ENCODE results near the gene ACOX3. TPM values are rescaled to one million over a fixed set of nuclear protein-coding genes. Genes with fewer than 3 reads are reported as not detected.

ACOX3 gene
- total RNA-seq, 1 donor from 2014 or later, result 74.5 TPM

DNA sequence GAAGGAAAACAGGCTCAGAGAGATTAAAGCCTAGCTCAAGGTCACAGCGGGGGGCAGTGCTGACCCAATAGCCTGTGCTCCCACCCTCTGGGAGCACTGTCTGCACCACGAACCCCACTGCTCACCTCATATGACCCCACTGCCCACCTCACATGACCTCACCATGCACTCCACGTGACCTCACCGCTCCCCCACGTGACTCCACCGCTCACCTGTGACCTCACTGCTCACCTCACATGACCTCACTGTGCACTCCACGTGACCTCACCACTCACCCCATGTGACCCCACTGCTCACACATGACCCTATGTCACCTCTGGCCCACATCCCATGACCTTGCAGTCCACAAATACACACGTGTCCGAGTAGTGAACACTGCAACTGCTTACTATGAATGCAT is 55.4 kb downstream of the ACOX3 start:
- no peak overlapping the region for H3K27ac ChIP-seq
- no peaks in the 10 kb centered on the region for H3K4me1 ChIP-seq
- TF ChIP-seq, protein P1, sequence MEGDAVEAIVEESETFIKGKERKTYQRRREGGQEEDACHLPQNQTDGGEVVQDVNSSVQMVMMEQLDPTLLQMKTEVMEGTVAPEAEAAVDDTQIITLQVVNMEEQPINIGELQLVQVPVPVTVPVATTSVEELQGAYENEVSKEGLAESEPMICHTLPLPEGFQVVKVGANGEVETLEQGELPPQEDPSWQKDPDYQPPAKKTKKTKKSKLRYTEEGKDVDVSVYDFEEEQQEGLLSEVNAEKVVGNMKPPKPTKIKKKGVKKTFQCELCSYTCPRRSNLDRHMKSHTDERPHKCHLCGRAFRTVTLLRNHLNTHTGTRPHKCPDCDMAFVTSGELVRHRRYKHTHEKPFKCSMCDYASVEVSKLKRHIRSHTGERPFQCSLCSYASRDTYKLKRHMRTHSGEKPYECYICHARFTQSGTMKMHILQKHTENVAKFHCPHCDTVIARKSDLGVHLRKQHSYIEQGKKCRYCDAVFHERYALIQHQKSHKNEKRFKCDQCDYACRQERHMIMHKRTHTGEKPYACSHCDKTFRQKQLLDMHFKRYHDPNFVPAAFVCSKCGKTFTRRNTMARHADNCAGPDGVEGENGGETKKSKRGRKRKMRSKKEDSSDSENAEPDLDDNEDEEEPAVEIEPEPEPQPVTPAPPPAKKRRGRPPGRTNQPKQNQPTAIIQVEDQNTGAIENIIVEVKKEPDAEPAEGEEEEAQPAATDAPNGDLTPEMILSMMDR (IDR thresholded peaks at IDR 0.05), result no peak
- H3K9me3 ChIP-seq, result no peaks in the 10 kb centered on the region
- no peak for DNase-seq (ENCODE audit: low spot score in 2 of 2)
- intact Hi-C loops (cut with DNase I), result no loop called here
- no peak overlapping the region for H3K4me3 ChIP-seq
- no peaks in the 10 kb centered on the region for H3K27me3 ChIP-seq
- H3K36me3 ChIP-seq, result peaks cover 65 to 75% of the 10 kb centered on the region in 2 donors

DNA sequence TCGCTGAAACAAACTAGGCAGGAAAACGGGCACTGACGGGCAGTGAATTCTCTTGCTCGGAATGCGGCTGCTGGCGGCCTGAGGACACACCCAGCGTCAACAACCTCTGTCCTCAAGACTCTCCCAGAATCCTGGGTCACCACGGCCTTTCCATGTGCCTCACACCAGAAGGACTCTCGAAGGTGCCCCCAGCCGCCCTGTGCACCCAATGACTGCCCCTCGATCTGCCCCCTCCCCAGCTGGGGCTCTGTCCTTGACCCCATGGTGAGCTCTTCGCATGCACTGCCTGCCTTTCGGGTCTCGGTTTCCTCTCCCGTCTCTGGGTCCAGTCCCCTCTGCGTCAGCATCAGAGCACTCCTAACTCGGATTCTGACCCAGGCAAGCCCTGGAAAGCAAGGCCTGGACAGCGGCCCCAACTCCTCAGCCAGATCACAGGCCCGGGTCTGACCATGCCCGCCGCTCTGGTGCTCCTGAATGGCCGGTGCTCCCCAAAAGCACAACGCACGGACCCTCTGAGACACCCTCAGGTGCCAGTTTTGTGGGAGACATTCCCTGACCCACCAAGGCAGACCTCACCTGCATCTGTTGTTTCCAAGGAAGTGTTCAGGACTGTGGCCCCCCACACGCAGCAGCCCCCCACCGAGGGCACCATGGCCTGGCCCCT is 56.0 kb downstream of the ACOX3 start:
- TF ChIP-seq, protein P1 (IDR thresholded peaks at IDR 0.05), result no peak
- peaks cover 67 to 75% of the 10 kb centered on the region in 2 donors for H3K36me3 ChIP-seq
- no peak for DNase-seq (ENCODE audit: low spot score in 2 of 2)
- no peaks in the 10 kb centered on the region for H3K4me1 ChIP-seq
- intact Hi-C loops (cut with DNase I), result no loop called here
- H3K4me3 ChIP-seq, result no peak overlapping the region
- no peak overlapping the region for H3K27ac ChIP-seq
- no peaks in the 10 kb centered on the region for H3K27me3 ChIP-seq
- no peaks in the 10 kb centered on the region for H3K9me3 ChIP-seq

DNA sequence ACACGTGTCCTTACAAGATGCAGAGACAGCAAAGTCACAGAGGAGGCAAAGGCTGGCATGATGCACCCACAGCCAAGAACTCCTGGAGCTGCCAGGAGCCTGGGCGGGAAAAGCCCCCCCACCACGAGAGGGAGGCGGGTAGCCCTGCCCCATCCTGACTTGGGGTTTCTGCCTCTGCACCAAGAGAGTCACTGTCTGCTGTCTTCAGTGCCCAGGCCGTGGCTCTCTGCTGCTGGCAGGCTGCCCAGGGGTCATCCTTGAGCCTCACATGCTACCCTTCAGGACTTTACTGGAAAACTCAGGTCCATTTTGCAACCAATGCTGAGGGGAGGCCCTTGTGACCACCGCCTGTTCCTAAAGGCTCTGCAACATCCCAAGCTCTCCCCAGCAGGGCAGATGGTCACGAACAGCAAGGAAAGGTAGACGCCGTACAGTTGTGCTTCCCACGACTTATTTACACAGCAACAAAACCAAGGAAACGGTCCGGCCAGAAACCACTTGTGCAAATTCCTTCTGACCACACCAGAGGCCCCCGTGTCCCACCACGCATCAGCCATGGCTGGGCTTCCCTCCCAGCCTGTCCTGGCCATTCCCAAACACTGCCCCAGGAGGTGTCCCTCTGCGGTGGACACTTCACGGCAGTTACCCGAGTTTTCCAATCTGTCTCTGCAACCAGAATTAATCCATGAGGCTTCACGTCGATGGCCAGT is 56.9 kb downstream of the ACOX3 start:
- TF ChIP-seq, protein P1 (IDR thresholded peaks at IDR 0.05), result no peak
- intact Hi-C loops (cut with DNase I), result no loop called here
- H3K27ac ChIP-seq, result no peak overlapping the region
- peaks cover 66 to 75% of the 10 kb centered on the region in 2 donors for H3K36me3 ChIP-seq
- H3K4me1 ChIP-seq, result no peaks in the 10 kb centered on the region
- no peak overlapping the region for H3K4me3 ChIP-seq
- no peaks in the 10 kb centered on the region for H3K27me3 ChIP-seq
- no peaks in the 10 kb centered on the region for H3K9me3 ChIP-seq
- DNase-seq (ENCODE audit: low spot score in 2 of 2), result no peak

DNA sequence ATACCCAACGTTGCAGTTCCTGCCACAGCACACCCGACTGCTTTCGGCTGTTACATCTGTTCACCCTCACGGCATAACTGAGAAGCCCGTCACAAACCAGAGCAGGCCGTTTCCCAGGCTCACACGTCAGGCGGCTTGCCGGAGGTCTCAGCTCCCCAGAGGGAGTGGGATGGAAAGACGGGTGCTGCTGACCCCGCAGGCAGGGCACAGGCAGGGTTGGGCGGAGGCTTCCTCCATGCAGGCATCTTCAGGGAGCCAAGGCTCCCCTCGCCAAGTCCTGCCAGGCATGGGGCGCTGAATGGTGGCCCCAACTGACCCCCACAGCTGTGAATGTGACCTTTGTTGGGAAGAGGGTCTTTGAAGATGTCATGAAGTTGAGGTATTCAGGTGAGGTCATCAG is 57.5 kb downstream of the ACOX3 start:
- Histone ChIP-seq H3K4me1 (no peaks in the 10 kb centered on the region), H3K27me3 (no peaks in the 10 kb centered on the region), H3K9me3 (no peaks in the 10 kb centered on the region), H3K27ac (no peak overlapping the region), H3K4me3 (no peak overlapping the region), H3K36me3 (peaks cover 64 to 75% of the 10 kb centered on the region in 2 donors)
- no peak for DNase-seq (ENCODE audit: low spot score in 2 of 2)
- intact Hi-C loops (cut with DNase I), result no loop called here
- TF ChIP-seq, protein P1 (IDR thresholded peaks at IDR 0.05), result no peak

DNA sequence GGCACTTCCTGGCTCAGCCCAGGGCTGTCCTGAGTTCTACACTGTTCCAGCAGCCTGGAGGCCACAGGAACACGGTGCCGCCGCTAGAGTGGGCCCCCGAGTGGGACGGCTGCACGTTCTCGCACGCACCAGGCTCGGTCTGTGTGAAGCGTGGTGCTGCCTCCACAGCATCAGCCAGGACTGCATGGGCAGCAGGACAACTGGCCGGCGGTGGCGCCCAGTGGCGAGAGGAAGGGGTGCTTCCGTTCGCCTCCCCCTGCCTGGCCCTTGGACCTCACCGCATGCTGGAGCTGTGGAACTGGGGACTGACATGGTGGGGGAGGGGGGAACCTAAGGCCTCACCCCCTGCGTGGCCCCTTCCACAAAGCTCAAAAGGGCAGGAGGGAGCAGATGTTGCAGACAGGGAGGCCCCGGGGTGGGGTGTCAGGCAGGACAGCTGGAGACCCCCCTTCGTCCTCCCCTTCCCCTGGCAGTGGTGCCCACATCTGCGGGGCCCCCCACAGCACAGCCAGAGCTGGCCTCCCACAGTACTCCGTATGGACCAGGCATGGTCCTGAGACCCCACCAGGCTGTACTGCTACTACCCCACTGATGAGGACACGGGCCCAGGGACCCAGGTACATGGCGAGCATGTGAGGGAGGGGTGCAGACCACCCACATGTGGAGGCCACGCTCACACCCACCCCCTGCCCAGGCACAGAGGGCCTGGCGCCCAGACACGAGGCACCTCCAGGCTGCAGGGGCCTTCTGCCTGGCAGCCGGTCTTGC is 58.5 kb downstream of the ACOX3 start:
- peaks cover 56 to 75% of the 10 kb centered on the region in 2 donors for H3K36me3 ChIP-seq

More for the DNA sequence above, 58.5 kb downstream of the ACOX3 start:
- no peaks in the 10 kb centered on the region for H3K4me1 ChIP-seq
- no peaks in the 10 kb centered on the region for H3K27me3 ChIP-seq
- H3K27ac ChIP-seq, result no peak overlapping the region
- no peaks in the 10 kb centered on the region for H3K9me3 ChIP-seq
- intact Hi-C loops (cut with DNase I), result no loop called here
- DNase-seq (ENCODE audit: low spot score in 2 of 2), result no peak
- no peak overlapping the region for H3K4me3 ChIP-seq
- TF ChIP-seq, protein P1 (IDR thresholded peaks at IDR 0.05), result no peak

All from ascending aorta (tissue), 2 donors.